Measurements from ENCODE around the gene UBXN10.

Gene UBXN10

GRCh38 chr1:20184481-20184900 is 1.4 kb upstream of the UBXN10 start:
- DNase-seq, result no peak

- no peak for DNase-seq
Observed at GRCh38 chr1:20184997-20185833, 681 bp upstream of the UBXN10 start.

GRCh38 chr1:20187103-20187812 is 1.4 kb downstream of the UBXN10 start:
- no peak for DNase-seq

GRCh38 chr1:20187813-20188454 is 2.0 kb downstream of the UBXN10 start:
- DNase-seq, result no peak

- DNase-seq, result no peak
Observed at GRCh38 chr1:20188455-20188817, 2.5 kb downstream of the UBXN10 start.

GRCh38 chr1:20189664-20190063 is 3.8 kb downstream of the UBXN10 start:
- no peak for DNase-seq

GRCh38 chr1:20190256-20191160 is 4.6 kb downstream of the UBXN10 start:
- DNase-seq, result no peak

GRCh38 chr1:20191266-20191825 is 5.5 kb downstream of the UBXN10 start:
- DNase-seq, result no peak

- no peak for DNase-seq
Observed at GRCh38 chr1:20192364-20192763, 6.5 kb downstream of the UBXN10 start.

- no peak for DNase-seq
Observed at GRCh38 chr1:20192871-20193411, 7.0 kb downstream of the UBXN10 start.

- DNase-seq, result no peak
Observed at GRCh38 chr1:20194224-20194623, 8.3 kb downstream of the UBXN10 start.

- DNase-seq, result peak; percentile 34
Observed at GRCh38 chr1:20194757-20195461, 9.0 kb downstream of the UBXN10 start.

- no peak for DNase-seq
Observed at GRCh38 chr1:20195462-20195780, 9.5 kb downstream of the UBXN10 start.

GRCh38 chr1:20197329-20197791 is 11.5 kb downstream of the UBXN10 start:
- no peak for DNase-seq

- DNase-seq, result no peak
Observed at GRCh38 chr1:20198296-20198695, 12.4 kb downstream of the UBXN10 start.

GRCh38 chr1:20198918-20199317 is 13.0 kb downstream of the UBXN10 start:
- DNase-seq, result no peak

- DNase-seq, result no peak
Observed at GRCh38 chr1:20199403-20199802, 13.5 kb downstream of the UBXN10 start.

GRCh38 chr1:20199840-20200239 is 13.9 kb downstream of the UBXN10 start:
- DNase-seq, result no peak

- DNase-seq, result no peak
Observed at GRCh38 chr1:20200966-20201365, 15.1 kb downstream of the UBXN10 start.

GRCh38 chr1:20202166-20202565 is 16.3 kb downstream of the UBXN10 start:
- DNase-seq, result no peak

- no peak for DNase-seq
Observed at GRCh38 chr1:20207546-20207945, 21.6 kb downstream of the UBXN10 start.

- no peak for DNase-seq
Observed at GRCh38 chr1:20209471-20209870, 23.6 kb downstream of the UBXN10 start.

Measured in 8988T (cell line).